ENCODE data around the gene CFAP58.
A peak's percentile ranks its signal among the peaks of the same experiment; 100 is the strongest.

CFAP58 gene

DNA sequence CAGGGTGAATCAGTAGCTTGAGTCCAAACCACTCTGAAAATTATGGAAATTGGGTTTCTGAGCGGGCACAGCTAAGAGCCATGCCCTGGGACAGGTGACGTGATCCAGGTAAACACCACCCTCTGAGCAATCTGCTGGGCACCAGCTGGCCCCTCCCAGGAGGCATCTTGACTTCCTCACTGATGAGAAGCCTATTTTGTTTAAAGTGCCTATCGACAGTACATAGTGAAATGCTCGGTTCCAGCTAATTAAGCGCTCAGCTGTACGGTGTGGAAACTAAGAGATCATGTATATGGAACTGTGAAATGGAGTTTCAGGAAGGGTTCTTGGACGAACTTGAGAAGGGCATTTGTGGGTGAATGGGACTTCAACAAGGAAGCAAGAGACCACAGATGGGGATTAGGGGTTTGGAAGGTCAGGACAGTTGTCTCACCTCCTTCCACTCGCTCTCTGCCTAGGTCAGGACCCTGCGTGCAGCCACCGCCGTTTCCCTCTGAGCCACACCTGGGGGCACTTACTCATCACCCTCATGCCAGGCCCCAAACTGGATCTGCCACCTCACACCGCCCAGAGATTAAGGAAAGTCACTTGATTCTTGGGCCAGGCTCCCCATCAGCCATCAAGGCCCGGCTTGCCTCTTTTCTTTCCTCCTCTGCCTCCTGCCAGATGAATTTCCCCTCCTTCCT, 18.5 kb upstream of the CFAP58 start:
- DNase-seq (ENCODE audit: low spot score), result no peak

GRCh38 chr10:104336821-104337467, 16.7 kb upstream of the CFAP58 start:
- DNase-seq (ENCODE audit: low spot score), result no peak

DNA sequence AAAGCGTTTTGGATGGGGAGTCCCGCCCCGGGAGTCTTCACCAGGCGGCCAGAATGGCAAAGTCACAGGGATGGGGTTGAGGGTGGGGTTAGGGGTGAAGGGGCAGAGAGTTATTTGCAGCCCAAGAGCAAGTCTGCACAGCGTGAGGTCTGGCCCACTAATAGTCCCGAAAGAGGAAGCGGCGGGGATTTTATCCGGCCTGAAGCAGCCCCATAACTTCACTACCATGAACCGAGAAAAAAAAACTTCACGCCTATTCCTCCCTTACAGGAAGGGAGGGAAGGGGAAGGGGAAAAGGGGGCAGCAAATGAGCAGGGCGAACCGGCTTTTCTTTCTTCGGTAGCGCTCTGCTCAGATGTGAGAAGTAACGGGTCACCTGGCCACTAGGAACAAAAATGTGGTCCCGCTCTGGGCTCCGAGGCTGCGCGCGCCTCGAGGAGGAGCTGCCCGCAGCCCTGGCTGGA, 16.1 kb upstream of the CFAP58 start:
- DNase-seq (ENCODE audit: low spot score), result peak; percentile 39

GRCh38 chr10:104337985-104338735, 15.5 kb upstream of the CFAP58 start, which contains the start of gene ITPRIP:
Gene ITPRIP (minus strand): TSS chr10:104338465. CDS start chr10:104316051, 22,414 bp downstream.
- DNase-seq (ENCODE audit: low spot score), result peak; percentile 74

DNA sequence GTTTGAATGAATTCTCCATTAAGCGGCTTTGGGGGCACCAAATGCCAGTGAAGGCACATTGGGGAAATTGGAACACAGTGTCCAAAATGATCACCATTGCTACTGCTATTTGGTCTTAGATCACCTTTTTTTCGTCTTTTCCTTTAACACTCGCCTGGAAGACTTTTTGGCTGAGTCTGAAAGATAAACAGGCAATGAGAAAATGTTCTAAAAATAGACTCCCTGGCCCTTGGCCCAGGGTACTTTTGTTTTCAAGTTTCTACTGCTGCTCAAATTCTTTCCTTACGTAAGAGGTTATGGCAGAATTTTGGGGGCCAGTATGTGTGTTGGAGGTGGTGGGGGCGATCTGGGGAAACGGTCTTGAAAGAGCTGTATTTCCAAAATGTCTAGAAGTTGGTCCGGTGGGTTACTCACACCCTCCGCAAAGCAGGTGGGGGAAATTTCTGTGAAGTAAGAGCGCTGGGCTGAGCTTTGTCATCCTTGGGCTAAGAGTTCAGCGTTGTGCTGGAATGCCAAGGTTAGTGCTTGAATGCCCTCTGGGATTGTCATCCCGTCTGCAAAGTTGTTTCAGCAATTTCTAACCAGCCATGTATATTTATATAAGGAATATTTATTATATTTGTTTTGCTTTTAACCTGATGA, 14.0 kb upstream of the CFAP58 start:
- DNase-seq (ENCODE audit: low spot score), result no peak

DNA sequence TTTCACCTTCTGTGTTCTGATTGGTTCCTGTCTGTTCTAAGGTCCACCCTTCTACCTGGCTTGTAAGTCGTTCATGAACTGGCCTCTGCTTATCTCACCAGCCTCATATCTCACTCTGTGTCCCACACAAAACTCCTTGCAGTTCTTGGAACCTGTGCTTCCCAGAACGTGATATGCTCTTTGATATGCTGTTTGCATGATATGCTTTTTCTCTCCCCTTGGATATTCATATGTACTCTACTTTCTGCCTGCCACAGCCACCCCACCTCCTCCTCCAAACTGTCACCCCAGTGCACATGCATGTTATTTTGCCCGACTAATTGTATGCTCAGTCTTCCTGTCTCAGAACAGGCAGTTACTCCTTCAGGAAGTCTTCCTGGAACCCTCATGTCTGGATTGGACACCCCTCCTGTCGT, 13.5 kb upstream of the CFAP58 start:
- DNase-seq (ENCODE audit: low spot score), result no peak

GRCh38 chr10:104340641-104341040, 13.0 kb upstream of the CFAP58 start:
- DNase-seq (ENCODE audit: low spot score), result no peak

GRCh38 chr10:104342941-104343411, 10.7 kb upstream of the CFAP58 start:
- no peak for DNase-seq (ENCODE audit: low spot score)

- DNase-seq (ENCODE audit: low spot score), result no peak
These were observed 9.4 kb upstream of the CFAP58 start for GRCh38 chr10:104344219-104344618.

- no peak for DNase-seq (ENCODE audit: low spot score)
These were observed 8.1 kb upstream of the CFAP58 start for GRCh38 chr10:104345515-104345914.

- no peak for DNase-seq (ENCODE audit: low spot score)
These were observed 7.7 kb upstream of the CFAP58 start for GRCh38 chr10:104345941-104346340.

GRCh38 chr10:104347295-104348045, 6.2 kb upstream of the CFAP58 start:
- no peak for DNase-seq (ENCODE audit: low spot score)

- DNase-seq (ENCODE audit: low spot score), result no peak
These were observed 5.0 kb upstream of the CFAP58 start for GRCh38 chr10:104348601-104349000.

GRCh38 chr10:104349623-104350126, 4.0 kb upstream of the CFAP58 start:
- DNase-seq (ENCODE audit: low spot score), result peak; percentile 61

DNA sequence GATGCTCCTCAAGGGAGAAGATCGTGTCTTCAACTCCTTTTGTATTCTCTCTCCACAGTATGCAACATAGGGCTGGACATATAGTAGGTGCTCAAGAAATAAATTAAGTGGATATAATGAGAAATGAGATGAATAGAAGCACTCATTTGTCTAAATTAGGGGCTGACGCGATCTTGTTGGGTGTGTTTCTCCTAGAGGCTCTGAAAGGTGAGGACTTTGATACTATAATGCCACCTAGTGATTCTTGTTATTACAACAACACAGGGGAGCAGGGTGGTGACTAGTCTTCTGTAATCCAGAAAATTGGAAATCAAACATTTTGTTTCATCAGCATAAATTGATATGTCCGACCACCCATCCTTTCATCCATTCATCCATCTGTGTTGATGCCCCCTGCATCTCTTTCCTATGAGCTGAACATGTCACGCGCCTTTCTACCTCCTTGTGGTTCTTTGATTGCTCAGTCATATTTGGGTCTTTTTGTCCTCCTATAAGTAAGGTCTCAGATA, 3.5 kb upstream of the CFAP58 start:
- DNase-seq (ENCODE audit: low spot score), result peak; percentile 81

- DNase-seq (ENCODE audit: low spot score), result no peak
These were observed 2.5 kb upstream of the CFAP58 start for GRCh38 chr10:104351061-104351702.

DNA sequence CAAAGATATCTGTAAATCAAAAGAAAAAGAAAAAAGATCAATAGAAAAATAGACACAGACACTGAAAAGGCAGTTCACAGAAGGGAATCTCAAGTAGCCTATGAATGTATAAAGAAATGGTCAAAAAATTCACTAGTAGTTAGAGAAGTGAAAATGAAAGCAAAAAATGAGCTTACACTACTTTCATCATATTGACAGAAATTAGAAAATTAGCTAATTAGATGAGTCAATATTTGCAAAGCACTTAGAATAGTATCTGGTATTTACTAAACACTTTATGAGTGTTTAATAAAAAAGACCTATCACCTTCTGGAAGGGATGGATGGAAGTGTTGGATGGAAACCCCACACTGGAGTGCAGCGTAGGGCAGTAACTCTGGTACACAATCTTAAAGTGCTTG, 1.7 kb upstream of the CFAP58 start:
- DNase-seq (ENCODE audit: low spot score), result no peak

DNA sequence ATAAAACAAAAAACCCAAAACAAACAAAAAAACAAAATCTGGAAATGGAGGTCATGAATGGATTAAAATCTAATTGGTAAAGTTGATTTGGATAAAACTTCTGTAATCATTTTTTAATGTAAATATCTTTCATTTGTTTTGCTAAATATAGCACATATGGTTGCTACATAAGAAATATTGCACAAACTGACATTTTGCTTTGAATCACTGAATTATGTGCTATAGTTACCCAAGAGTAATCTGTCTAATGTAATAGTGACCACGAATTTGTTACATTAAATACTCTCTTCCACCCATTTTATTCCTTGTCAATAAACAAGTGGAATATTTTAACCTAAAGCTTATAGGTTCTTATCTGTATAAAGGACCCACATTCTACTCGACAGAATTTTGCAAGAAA, 6.2 kb downstream of the CFAP58 start:
- no peak for DNase-seq (ENCODE audit: low spot score)

DNA sequence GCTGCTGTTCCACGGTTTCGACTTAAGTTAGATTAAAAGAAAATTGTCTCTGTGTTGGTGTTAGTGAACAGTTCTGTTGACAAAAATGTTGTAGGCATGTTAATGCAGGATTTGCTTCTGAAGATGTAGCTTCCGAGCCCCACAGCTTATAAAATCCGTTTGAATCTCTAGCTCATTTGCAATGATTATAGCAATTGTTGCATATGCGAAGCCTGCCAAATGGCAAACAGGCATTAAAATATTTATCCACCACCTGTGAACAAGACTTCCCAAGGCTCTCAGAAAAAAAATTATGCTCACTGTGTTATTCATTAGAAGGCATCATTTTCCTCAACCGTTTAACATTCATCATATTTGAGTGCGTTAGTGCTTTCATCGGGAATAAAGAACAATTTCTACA, 14.3 kb downstream of the CFAP58 start:
- no peak for DNase-seq (ENCODE audit: low spot score)

- DNase-seq (ENCODE audit: low spot score), result no peak
These were observed 14.7 kb downstream of the CFAP58 start for GRCh38 chr10:104368381-104368780.

GRCh38 chr10:104371753-104372152, 18.1 kb downstream of the CFAP58 start:
- DNase-seq (ENCODE audit: low spot score), result no peak
